ENCODE results near the gene CXCR1.

DNA sequence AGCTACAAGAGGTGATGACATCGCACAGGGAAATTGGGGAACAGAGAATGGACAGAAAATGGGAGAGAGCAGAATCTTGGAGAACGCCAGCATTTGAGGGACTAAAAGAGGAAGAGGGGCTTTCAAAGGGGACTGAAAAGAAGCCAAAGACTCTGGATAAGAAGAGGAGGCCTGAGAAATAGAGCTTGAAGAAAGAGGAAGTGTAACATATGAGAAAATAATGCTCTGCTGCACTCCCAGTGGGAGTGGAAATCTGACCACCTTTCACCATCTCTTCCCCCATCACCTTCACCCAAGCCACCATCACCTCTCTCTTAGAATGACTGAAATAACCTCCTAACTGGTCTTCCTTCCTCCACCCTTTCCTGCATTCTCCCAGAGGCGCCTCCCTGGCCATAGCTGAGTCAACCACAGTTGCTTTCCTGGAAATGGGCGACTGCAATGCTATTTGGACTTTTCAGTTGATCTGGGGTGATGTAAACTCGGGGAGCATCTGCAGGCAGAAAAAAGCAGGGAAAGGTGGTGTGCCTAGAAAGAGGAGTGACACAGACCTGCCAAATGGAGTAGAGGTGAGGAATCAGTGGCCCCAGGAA, 16.8 kb downstream of the CXCR1 start:
- TF ChIP-seq, protein P1, sequence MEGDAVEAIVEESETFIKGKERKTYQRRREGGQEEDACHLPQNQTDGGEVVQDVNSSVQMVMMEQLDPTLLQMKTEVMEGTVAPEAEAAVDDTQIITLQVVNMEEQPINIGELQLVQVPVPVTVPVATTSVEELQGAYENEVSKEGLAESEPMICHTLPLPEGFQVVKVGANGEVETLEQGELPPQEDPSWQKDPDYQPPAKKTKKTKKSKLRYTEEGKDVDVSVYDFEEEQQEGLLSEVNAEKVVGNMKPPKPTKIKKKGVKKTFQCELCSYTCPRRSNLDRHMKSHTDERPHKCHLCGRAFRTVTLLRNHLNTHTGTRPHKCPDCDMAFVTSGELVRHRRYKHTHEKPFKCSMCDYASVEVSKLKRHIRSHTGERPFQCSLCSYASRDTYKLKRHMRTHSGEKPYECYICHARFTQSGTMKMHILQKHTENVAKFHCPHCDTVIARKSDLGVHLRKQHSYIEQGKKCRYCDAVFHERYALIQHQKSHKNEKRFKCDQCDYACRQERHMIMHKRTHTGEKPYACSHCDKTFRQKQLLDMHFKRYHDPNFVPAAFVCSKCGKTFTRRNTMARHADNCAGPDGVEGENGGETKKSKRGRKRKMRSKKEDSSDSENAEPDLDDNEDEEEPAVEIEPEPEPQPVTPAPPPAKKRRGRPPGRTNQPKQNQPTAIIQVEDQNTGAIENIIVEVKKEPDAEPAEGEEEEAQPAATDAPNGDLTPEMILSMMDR (IDR thresholded peaks at IDR 0.05), result no peak
- TF ChIP-seq POLR2A (IDR thresholded peaks at IDR 0.05), result no peak
